Left ventricle myocardium inferior (tissue), 1 donor: Measurements from ENCODE around the gene TTC34. TPM values are rescaled to one million over a fixed set of nuclear protein-coding genes. Genes with fewer than 3 reads are reported as not detected.

ENCODE experiments used
- DNase-seq: peaks from one replicate; pipeline ENCODE4 v3.0.0-alpha.2; 2020
- H3K27ac ChIP-seq: fragments of 200-600 bp; replicated peaks from 2 replicates; pipeline ENCODE4 v1.8.0; 2021
- H3K27me3 ChIP-seq: fragments of 200-600 bp; 2 replicates; pipeline ENCODE4 v1.8.0; 2021; ENCODE audit warnings: low read depth
- H3K36me3 ChIP-seq: fragments of 200-600 bp; 2 replicates; pipeline ENCODE4 v1.8.0; 2021
- H3K4me1 ChIP-seq: fragments of 200-600 bp; 2 replicates; pipeline ENCODE4 v1.8.0; 2021
- H3K4me3 ChIP-seq: fragments of 200-600 bp; 2 replicates; pipeline ENCODE4 v1.8.0; 2021; ENCODE audit warnings: mild to moderate bottlenecking, moderate library complexity
- H3K9me3 ChIP-seq: fragments of 200-600 bp; replicated peaks from 2 replicates; pipeline ENCODE4 v1.8.0; 2021
- intact Hi-C: fragments of 100-400 bp; cut with micrococcal nuclease; formaldehyde crosslinking; loops from one replicate; pipeline ENCODE4 v1.11.0; 2022
- total RNA-seq: library from RNA; stranded (reverse); fragmentation: NEBNext Ultra II Directional; extraction: Animal tissue kit (Norgen Biotek cat#: 25700); gene quantifications from one replicate; pipeline ENCODE4 v1.2.1, GENCODE V29; 2021
- TF ChIP-seq, protein P1 (sequence below): fragments of 200-600 bp; IDR thresholded peaks from 2 replicates; pipeline ENCODE4 v1.8.0; 2021; ENCODE audit warnings: antibody characterized with exemption, mild to moderate bottlenecking, borderline replicate concordance
- donor health status: DM: no; HTN: yes; CAD: no; lungs with severe emphysema.

The TTC34 gene
- total RNA-seq, 1 donor from 2014 or later, result 0.91 TPM

DNA sequence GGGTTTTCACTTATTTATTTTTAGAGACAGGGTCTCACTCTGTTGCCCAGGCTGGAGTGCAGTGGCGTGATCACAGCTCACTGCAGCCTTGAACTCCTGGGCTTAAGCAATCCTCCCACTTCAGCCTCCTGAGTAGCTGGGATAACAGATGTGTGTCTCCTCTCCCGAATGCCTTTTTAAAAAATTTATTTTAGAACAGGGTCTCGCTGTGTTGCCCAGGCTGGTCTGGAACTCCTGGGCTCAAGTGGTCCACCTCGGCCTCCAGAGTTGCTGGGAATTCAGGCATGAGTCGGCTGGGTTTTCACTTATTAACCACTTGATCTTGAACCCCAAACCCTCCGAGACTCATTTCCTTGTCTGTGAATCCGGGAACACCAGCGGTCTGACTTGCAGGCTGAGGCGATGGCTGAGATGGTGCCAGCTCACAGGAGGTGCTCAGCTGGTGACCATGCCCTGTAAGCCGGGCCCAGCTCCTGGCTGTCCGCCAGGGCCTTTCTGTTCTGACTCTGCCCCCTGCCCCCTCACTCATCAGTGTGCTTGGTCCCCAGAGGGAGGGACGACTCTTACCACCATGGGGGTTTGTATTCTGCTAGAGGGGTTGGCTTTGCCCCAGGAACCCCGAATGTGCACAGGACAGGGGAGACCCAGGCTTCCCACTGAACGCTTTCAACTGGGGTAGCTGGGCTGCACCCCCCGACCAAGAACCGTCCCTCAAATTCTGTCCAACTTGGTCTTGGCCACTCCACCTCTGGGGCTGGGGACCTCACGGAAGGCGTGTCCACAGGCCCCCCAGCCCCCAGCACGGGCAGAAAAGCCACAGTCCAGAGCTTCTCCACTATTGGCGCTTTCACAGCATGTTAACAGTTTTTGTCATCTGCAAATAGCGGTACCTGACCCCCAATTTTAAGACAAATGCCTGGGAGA is 191.2 kb downstream of the TTC34 start:
- no peaks in the 10 kb centered on the region for H3K36me3 ChIP-seq
- no peak for DNase-seq
- TF ChIP-seq, protein P1, sequence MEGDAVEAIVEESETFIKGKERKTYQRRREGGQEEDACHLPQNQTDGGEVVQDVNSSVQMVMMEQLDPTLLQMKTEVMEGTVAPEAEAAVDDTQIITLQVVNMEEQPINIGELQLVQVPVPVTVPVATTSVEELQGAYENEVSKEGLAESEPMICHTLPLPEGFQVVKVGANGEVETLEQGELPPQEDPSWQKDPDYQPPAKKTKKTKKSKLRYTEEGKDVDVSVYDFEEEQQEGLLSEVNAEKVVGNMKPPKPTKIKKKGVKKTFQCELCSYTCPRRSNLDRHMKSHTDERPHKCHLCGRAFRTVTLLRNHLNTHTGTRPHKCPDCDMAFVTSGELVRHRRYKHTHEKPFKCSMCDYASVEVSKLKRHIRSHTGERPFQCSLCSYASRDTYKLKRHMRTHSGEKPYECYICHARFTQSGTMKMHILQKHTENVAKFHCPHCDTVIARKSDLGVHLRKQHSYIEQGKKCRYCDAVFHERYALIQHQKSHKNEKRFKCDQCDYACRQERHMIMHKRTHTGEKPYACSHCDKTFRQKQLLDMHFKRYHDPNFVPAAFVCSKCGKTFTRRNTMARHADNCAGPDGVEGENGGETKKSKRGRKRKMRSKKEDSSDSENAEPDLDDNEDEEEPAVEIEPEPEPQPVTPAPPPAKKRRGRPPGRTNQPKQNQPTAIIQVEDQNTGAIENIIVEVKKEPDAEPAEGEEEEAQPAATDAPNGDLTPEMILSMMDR, result no peak
- H3K27ac ChIP-seq, result no peak overlapping the region
- H3K4me1 ChIP-seq, result peaks cover 15% of the 10 kb centered on the region
- peaks cover 23% of the 10 kb centered on the region for H3K9me3 ChIP-seq
- peaks cover 70% of the 10 kb centered on the region for H3K27me3 ChIP-seq
- intact Hi-C loops, result no loop called here
- H3K4me3 ChIP-seq, result no peak overlapping the region

DNA sequence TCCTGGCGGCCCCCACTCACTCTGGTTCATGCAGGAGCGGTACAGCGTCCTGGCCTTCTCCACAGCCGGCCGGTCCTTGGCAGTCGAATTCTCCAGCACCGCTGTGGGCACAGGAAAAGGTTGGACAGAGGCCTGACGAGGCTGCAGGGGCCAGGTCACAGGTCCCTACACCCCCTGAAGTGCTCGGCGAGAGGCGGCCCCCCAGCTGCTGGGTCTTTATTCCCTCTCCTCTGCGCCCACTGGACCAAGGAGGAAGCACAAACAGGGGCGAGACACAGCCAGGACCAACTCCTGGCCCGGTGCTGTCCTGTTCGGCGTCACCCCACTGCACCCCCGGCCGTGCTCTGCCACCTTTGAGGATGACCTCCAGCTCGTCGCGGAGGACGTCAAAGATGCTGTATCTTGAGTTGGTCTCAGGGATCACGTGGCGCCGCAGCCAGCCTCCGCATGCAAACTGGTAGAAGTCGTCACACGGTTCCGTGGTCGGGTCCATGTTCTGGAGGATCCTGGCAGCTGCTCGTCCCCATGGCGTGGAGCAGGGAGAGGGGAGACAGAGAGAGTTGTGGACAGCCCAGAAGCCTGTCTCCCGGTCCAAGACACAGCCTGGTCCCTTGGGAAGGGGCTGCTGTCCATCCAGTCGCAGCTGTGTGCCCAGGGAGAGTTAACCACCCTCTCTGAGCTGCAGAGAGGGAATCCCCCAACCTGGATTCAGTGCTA is 192.0 kb downstream of the TTC34 start:
- H3K36me3 ChIP-seq, result no peaks in the 10 kb centered on the region
- no peak for DNase-seq
- H3K4me1 ChIP-seq, result peaks cover 15% of the 10 kb centered on the region
- intact Hi-C loops, result no loop called here
- H3K9me3 ChIP-seq, result peaks cover 14% of the 10 kb centered on the region
- no peak overlapping the region for H3K27ac ChIP-seq
- H3K27me3 ChIP-seq, result peaks cover 78% of the 10 kb centered on the region
- TF ChIP-seq, protein P1, result no peak
- no peak overlapping the region for H3K4me3 ChIP-seq

DNA sequence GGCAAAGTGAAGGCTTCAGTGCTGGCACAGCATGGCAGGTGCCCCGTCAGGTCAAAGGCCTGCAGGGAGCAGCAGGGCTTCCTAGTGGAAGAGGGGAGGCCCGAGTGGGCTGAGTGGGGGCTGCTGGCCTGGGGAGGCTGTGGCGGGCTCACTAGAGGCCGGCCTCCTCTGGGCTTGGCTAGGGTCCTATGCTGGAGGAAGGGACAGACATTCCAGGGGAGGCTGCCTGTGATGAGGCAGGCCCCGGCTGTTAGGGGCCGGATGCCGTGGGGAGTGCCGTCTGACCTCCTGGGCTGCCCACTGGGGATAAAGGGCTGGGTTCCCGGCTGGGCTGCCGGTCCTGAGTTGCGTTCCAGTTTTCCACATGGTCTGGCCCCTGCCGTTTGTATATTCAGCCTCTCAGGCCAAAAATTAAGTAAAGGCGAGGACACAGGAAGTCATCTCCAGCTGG is 193.8 kb downstream of the TTC34 start:
- Histone ChIP-seq H3K36me3 (no peaks in the 10 kb centered on the region), H3K27me3 (peaks cover 91% of the 10 kb centered on the region), H3K4me3 (no peak overlapping the region), H3K4me1 (peaks cover 15% of the 10 kb centered on the region), H3K27ac (no peak overlapping the region), H3K9me3 (no peaks in the 10 kb centered on the region)
- intact Hi-C loops, result no loop called here
- TF ChIP-seq, protein P1, result no peak
- no peak for DNase-seq

DNA sequence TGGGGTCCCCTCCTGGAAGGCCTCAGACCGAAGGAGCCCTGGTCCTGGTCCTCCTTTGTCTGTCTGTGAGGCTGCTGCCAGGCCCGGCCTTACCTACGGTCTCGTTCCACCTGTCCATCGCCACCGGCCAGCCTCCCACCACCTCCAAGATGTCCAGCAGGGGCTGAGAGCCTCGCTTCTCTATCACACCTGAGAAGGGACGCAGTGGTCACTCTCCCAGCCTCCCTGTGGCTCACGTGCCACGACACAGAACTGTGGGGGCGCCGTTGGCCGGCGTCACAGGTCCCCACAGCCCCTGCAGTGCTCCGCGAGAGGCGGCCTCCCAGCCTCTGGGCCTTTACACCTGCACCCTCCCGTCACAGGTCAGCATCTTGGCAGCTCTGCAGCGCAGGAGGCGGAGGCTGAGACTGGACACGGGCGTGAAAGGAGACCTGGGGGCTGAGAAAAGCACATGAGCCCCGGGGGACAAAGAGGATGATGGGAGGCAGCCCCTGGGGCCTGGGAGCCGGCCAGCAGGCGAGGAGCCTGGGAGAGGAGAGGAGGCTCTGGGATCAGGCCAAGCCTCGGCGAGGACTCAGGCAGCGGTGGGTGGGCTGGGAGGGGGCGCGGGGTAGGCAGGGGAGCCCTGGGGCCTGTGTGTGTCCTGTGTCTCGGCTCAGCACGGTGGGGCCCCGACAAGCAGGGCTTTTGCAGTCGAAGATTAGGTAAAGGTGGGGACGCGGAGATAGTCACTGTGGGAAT is 194.4 kb downstream of the TTC34 start:
- TF ChIP-seq, protein P1, result no peak
- Histone ChIP-seq H3K27me3 (peaks cover 91% of the 10 kb centered on the region), H3K27ac (no peak overlapping the region), H3K36me3 (no peaks in the 10 kb centered on the region), H3K4me3 (no peak overlapping the region), H3K9me3 (no peaks in the 10 kb centered on the region), H3K4me1 (peaks cover 15% of the 10 kb centered on the region)
- intact Hi-C loops, result no loop called here
- no peak for DNase-seq

DNA sequence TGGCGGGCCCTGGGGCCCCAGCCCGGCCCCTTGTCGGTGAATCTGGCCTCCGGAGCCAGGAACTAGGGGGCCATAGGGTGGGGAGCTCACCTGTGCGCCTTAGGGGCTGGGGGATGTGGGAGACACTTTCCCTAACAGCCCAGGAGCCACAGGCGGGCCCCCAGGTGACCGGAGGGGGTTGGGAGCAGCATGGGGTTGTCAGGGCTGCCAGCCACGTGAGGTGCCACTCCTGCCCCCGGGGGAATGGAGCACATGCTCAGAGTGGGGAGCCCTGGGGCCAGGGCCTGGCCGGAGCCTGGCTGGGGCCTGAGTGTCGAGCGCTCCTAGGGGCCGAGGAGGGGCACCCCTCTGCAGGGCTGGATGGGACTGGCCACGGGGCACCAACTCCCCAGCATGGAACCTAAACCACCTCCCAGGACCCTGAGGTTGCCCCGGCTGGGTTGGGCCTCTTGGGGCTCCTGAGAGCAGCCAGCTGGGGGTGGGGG is 195.1 kb downstream of the TTC34 start:
- DNase-seq, result no peak

More for the DNA sequence above, 195.1 kb downstream of the TTC34 start:
- Histone ChIP-seq H3K9me3 (no peaks in the 10 kb centered on the region), H3K27me3 (peaks cover 90% of the 10 kb centered on the region), H3K4me3 (no peak overlapping the region), H3K27ac (no peak overlapping the region), H3K36me3 (no peaks in the 10 kb centered on the region), H3K4me1 (peaks cover 15% of the 10 kb centered on the region)
- intact Hi-C loops, result no loop called here
- TF ChIP-seq, protein P1, result no peak
